Right kidney (tissue), 1 donor: ENCODE measurements around the gene RAB28.

Experiments used
- DNase-seq: peaks from one replicate; pipeline ENCODE4 v3.0.0-alpha.2; 2016

RAB28 gene

GRCh38 chr4:13514722-13515121 lies 30.6 kb upstream of the RAB28 start:
- no peak for DNase-seq

GRCh38 chr4:13511101-13511500 lies 27.0 kb upstream of the RAB28 start:
- no peak for DNase-seq

- no peak for DNase-seq
Measured at GRCh38 chr4:13509442-13509841, 25.3 kb upstream of the RAB28 start.

GRCh38 chr4:13504374-13504773 lies 20.2 kb upstream of the RAB28 start:
- DNase-seq: no peak

GRCh38 chr4:13498469-13498868 lies 14.3 kb upstream of the RAB28 start:
- no peak for DNase-seq

GRCh38 chr4:13496605-13497004 lies 12.5 kb upstream of the RAB28 start:
- no peak for DNase-seq

- no peak for DNase-seq
Measured at GRCh38 chr4:13495753-13496152, 11.6 kb upstream of the RAB28 start.

- no peak for DNase-seq
Measured at GRCh38 chr4:13493793-13494192, 9.7 kb upstream of the RAB28 start.

GRCh38 chr4:13492747-13493146 lies 8.6 kb upstream of the RAB28 start:
- no peak for DNase-seq

- no peak for DNase-seq
Measured at GRCh38 chr4:13484749-13485221, 645 bp upstream of the RAB28 start.

GRCh38 chr4:13483768-13484121 lies 395 bp downstream of the RAB28 start:
- peak; percentile 89 for DNase-seq

- DNase-seq: no peak
Measured at GRCh38 chr4:13483136-13483767, 888 bp downstream of the RAB28 start.

GRCh38 chr4:13481569-13481968 lies 2.6 kb downstream of the RAB28 start:
- no peak for DNase-seq

- no peak for DNase-seq
Measured at GRCh38 chr4:13478707-13479106, 5.4 kb downstream of the RAB28 start.

GRCh38 chr4:13478131-13478530 lies 6.0 kb downstream of the RAB28 start:
- no peak for DNase-seq

- no peak for DNase-seq
Measured at GRCh38 chr4:13476915-13477314, 7.2 kb downstream of the RAB28 start.

GRCh38 chr4:13476152-13476551 lies 8.0 kb downstream of the RAB28 start:
- DNase-seq: no peak

GRCh38 chr4:13471400-13471799 lies 12.7 kb downstream of the RAB28 start:
- no peak for DNase-seq

- no peak for DNase-seq
Measured at GRCh38 chr4:13470379-13470778, 13.8 kb downstream of the RAB28 start.

- DNase-seq: no peak
Measured at GRCh38 chr4:13464973-13465372, 19.2 kb downstream of the RAB28 start.

GRCh38 chr4:13464543-13464942 lies 19.6 kb downstream of the RAB28 start:
- no peak for DNase-seq

- no peak for DNase-seq
Measured at GRCh38 chr4:13461191-13461905, 22.8 kb downstream of the RAB28 start.

- DNase-seq: no peak
Measured at GRCh38 chr4:13455411-13455810, 28.7 kb downstream of the RAB28 start.

- no peak for DNase-seq
Measured at GRCh38 chr4:13454786-13455185, 29.4 kb downstream of the RAB28 start.
